Loucy (cell line): ENCODE results near the gene MRTFA.

Source experiments
- CTCF ChIP-seq: fragments of 200-600 bp; sonication (generic); conservative IDR thresholded peaks from 2 replicates; pipeline ENCODE4 v1.5.1; 2014; ENCODE audit warnings: mild to moderate bottlenecking, antibody characterized with exemption, low read length
- EZH2phosphoT487 ChIP-seq: fragments of 200-600 bp; IDR thresholded peaks from 2 replicates; pipeline ENCODE4 v1.6.1; 2018; ENCODE audit warnings: antibody characterized with exemption, mild to moderate bottlenecking, moderate library complexity, borderline replicate concordance

- no peak for TF ChIP-seq CTCF
- no peak for TF ChIP-seq EZH2phosphoT487
Observed at GRCh38 chr22:40679249-40679963, 42.9 kb upstream of the MRTFA start, which contains the start of gene MCHR1.
